ENCODE data around the gene CFAP61. TPM values are rescaled to one million over a fixed set of nuclear protein-coding genes. Genes with fewer than 3 reads are reported as not detected.

The CFAP61 gene
- total RNA-seq, 1 donor = not detected

DNA sequence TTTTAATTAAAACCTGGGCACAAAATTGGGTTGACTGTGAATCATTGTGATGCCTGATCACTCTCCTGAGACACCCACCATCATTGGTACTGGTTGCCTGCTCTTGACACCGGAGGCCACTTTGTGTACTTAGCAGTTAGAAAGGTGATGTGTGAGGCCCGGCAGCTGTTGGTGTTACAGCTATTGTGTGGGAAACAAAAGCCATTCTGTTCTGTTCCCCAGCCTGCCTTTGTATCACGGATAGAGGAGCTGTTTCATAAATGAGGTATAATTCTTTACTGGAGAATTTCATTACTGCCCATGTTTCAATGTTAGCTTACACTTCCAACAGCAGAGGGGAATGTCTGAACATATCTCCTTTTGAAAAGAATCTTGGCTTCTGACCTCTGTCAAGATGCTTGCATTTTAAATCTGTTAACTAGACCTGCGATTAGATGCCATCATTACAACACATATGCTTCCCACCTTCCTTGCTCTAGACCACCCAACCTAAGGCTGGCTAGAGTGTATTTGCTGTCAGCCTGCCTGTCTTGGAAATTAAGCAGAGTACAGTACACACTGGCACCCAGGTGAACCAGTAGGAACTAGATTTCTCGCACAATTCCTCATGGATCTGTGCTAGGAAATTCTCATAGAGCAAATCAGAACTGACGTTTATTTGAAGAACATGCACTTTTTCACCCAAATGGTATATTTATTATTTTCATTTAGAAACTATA, 173.2 kb downstream of the CFAP61 start:
- Histone ChIP-seq H3K79me2 (ENCODE audit: insufficient read depth, low read length) (no peaks in the 10 kb centered on the region), H3K36me3 (ENCODE audit: insufficient read depth, low read length) (no peaks in the 10 kb centered on the region), H3K27me3 (ENCODE audit: insufficient read depth, low read length) (no peaks in the 10 kb centered on the region), H3K4me3 (ENCODE audit: insufficient read depth, low read length) (no peak overlapping the region), H4K20me1 (ENCODE audit: insufficient read depth, low read length) (no peaks in the 10 kb centered on the region), H3K4me2 (ENCODE audit: insufficient read depth, low read length) (no peak overlapping the region), H3K4me1 (ENCODE audit: insufficient read depth, low read length) (no peaks in the 10 kb centered on the region), H3K9me3 (ENCODE audit: low read depth, low read length) (no peaks in the 10 kb centered on the region), H3K27ac (ENCODE audit: low read depth, low read length) (no peak overlapping the region), H2AFZ (ENCODE audit: low read length) (no peak overlapping the region)
- TF ChIP-seq, protein P1, sequence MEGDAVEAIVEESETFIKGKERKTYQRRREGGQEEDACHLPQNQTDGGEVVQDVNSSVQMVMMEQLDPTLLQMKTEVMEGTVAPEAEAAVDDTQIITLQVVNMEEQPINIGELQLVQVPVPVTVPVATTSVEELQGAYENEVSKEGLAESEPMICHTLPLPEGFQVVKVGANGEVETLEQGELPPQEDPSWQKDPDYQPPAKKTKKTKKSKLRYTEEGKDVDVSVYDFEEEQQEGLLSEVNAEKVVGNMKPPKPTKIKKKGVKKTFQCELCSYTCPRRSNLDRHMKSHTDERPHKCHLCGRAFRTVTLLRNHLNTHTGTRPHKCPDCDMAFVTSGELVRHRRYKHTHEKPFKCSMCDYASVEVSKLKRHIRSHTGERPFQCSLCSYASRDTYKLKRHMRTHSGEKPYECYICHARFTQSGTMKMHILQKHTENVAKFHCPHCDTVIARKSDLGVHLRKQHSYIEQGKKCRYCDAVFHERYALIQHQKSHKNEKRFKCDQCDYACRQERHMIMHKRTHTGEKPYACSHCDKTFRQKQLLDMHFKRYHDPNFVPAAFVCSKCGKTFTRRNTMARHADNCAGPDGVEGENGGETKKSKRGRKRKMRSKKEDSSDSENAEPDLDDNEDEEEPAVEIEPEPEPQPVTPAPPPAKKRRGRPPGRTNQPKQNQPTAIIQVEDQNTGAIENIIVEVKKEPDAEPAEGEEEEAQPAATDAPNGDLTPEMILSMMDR (IDR thresholded peaks at IDR 0.05; ENCODE audit: extremely low read depth, low read depth, low read length) = no peak
- DNase-seq (ENCODE audit: insufficient read length, low spot score, missing footprints) = no peak

DNA sequence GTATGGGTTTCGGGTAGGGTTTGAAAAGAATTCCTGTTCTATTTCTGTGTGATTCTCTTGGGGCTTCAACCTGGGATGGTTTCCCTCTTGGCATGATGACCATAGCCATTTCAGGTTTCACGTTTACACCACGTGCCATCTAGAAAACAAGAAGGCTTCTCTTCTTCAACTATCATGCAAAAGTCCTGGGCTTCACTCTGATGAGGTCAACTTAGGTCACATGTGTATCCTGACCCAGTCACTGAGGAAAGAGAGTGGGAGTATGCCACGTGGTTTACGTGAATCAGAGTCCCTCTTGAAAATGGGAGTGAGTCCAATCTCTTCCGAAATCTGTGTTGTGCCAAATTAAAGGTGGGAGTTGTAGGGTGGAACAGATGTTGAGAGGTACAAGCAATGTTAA, 174.2 kb downstream of the CFAP61 start:
- no peaks in the 10 kb centered on the region for H3K79me2 ChIP-seq (ENCODE audit: insufficient read depth, low read length)
- H2AFZ ChIP-seq (ENCODE audit: low read length) = no peak overlapping the region
- H3K27ac ChIP-seq (ENCODE audit: low read depth, low read length) = no peak overlapping the region
- H3K27me3 ChIP-seq (ENCODE audit: insufficient read depth, low read length) = no peaks in the 10 kb centered on the region
- TF ChIP-seq, protein P1 (IDR thresholded peaks at IDR 0.05; ENCODE audit: extremely low read depth, low read depth, low read length) = no peak
- no peak overlapping the region for H3K4me3 ChIP-seq (ENCODE audit: insufficient read depth, low read length)
- no peaks in the 10 kb centered on the region for H3K9me3 ChIP-seq (ENCODE audit: low read depth, low read length)
- H3K4me2 ChIP-seq (ENCODE audit: insufficient read depth, low read length) = no peak overlapping the region
- no peak for DNase-seq (ENCODE audit: insufficient read length, low spot score, missing footprints)
- H4K20me1 ChIP-seq (ENCODE audit: insufficient read depth, low read length) = no peaks in the 10 kb centered on the region
- no peaks in the 10 kb centered on the region for H3K4me1 ChIP-seq (ENCODE audit: insufficient read depth, low read length)
- no peaks in the 10 kb centered on the region for H3K36me3 ChIP-seq (ENCODE audit: insufficient read depth, low read length)

DNA sequence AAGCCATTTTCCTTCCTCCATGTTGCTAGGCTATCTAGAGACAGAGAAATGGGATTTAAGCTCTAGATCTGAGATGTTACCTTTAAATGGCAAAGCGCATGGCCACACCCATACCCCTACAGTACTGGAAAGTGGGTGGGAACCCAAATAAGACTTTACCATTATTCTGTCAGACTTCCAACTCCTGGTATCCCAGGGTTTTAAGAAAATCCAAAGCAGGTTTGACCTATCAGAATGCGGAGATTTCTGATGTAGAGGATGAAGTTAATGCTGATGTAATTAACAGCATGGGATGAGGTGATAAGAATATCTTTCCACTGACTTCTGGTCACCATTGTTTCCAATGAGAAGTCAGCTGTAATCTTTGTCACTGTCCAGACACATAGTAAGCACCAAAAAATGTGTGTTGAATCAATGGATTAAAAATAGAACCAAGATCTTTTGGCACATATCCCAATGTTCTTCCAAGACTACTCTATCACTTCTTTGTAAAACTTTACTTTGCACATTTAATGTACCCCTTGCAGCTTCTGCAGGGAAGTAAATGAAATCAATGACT, 174.8 kb downstream of the CFAP61 start:
- no peaks in the 10 kb centered on the region for H4K20me1 ChIP-seq (ENCODE audit: insufficient read depth, low read length)
- no peak for DNase-seq (ENCODE audit: insufficient read length, low spot score, missing footprints)
- TF ChIP-seq, protein P1 (IDR thresholded peaks at IDR 0.05; ENCODE audit: extremely low read depth, low read depth, low read length) = no peak

DNA sequence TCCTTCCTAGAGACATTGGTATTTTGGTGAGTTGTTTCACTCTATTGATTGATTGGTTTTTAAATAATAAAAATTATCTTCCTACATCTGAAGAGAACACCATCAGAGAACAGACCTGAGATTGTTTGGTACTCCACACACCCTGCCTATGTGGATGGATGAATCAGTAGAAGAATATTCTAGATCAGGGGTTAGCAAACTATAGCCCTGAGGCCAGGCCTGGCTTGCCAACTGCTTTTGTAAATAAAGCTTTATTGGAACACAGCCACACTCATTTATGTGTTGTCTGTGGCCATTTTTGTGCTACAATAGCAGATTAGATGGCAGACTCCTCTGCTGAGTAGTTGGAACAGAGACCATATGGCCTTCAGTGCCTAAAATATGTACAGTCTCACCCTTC, 176.0 kb downstream of the CFAP61 start:
- Histone ChIP-seq H3K79me2 (ENCODE audit: insufficient read depth, low read length) (no peaks in the 10 kb centered on the region), H3K27ac (ENCODE audit: low read depth, low read length) (no peak overlapping the region), H3K4me3 (ENCODE audit: insufficient read depth, low read length) (no peak overlapping the region), H3K4me2 (ENCODE audit: insufficient read depth, low read length) (no peak overlapping the region), H3K27me3 (ENCODE audit: insufficient read depth, low read length) (no peaks in the 10 kb centered on the region), H2AFZ (ENCODE audit: low read length) (no peak overlapping the region), H3K36me3 (ENCODE audit: insufficient read depth, low read length) (no peaks in the 10 kb centered on the region), H3K4me1 (ENCODE audit: insufficient read depth, low read length) (no peaks in the 10 kb centered on the region), H3K9me3 (ENCODE audit: low read depth, low read length) (no peaks in the 10 kb centered on the region), H4K20me1 (ENCODE audit: insufficient read depth, low read length) (no peaks in the 10 kb centered on the region)
- no peak for DNase-seq (ENCODE audit: insufficient read length, low spot score, missing footprints)
- TF ChIP-seq, protein P1 (IDR thresholded peaks at IDR 0.05; ENCODE audit: extremely low read depth, low read depth, low read length) = no peak

More for the DNA sequence above, 174.8 kb downstream of the CFAP61 start:
- H3K9me3 ChIP-seq (ENCODE audit: low read depth, low read length) = no peaks in the 10 kb centered on the region
- H3K27ac ChIP-seq (ENCODE audit: low read depth, low read length) = no peak overlapping the region
- H3K4me2 ChIP-seq (ENCODE audit: insufficient read depth, low read length) = no peak overlapping the region
- H3K4me1 ChIP-seq (ENCODE audit: insufficient read depth, low read length) = no peaks in the 10 kb centered on the region
- no peak overlapping the region for H2AFZ ChIP-seq (ENCODE audit: low read length)
- H3K27me3 ChIP-seq (ENCODE audit: insufficient read depth, low read length) = no peaks in the 10 kb centered on the region
- no peaks in the 10 kb centered on the region for H3K36me3 ChIP-seq (ENCODE audit: insufficient read depth, low read length)
- no peaks in the 10 kb centered on the region for H3K79me2 ChIP-seq (ENCODE audit: insufficient read depth, low read length)
- H3K4me3 ChIP-seq (ENCODE audit: insufficient read depth, low read length) = no peak overlapping the region

Data from osteoblast (primary cell).